Suppressor macrophage treated with lipopolysaccharide for 4 hours (primary cell): Measurements from ENCODE around the gene ITGA5.

Source experiments
- DNase-seq: peaks from one replicate; pipeline ENCODE4 v3.0.0-alpha.2; 2020

Gene ITGA5

GRCh38 chr12:54387114-54387467, 32.0 kb downstream of the ITGA5 start:
- no peak for DNase-seq

GRCh38 chr12:54386403-54387113, 32.5 kb downstream of the ITGA5 start:
- peak; percentile 33 for DNase-seq

GRCh38 chr12:54385251-54385914, 33.7 kb downstream of the ITGA5 start:
- DNase-seq = peak; percentile 89

GRCh38 chr12:54384591-54385041, 34.5 kb downstream of the ITGA5 start, which contains the start of gene ZNF385A:
TSS of gene ZNF385A (minus strand) at chr12:54384733. CDS start at chr12:54384514, 219 bp downstream.
- peak; percentile 92 for DNase-seq

GRCh38 chr12:54383041-54383609, 35.9 kb downstream of the ITGA5 start:
- DNase-seq = peak; percentile 98

- DNase-seq = no peak
Observed at GRCh38 chr12:54381136-54381535, 37.9 kb downstream of the ITGA5 start.

- DNase-seq = peak; percentile 93
Observed at GRCh38 chr12:54379398-54380201, 39.5 kb downstream of the ITGA5 start.

GRCh38 chr12:54378796-54379397, 40.2 kb downstream of the ITGA5 start:
- peak; percentile 30 for DNase-seq

- DNase-seq = no peak
Observed at GRCh38 chr12:54377797-54378515, 41.1 kb downstream of the ITGA5 start.

GRCh38 chr12:54377007-54377406, 42.1 kb downstream of the ITGA5 start:
- no peak for DNase-seq

- no peak for DNase-seq
Observed at GRCh38 chr12:54376596-54376995, 42.5 kb downstream of the ITGA5 start.

- no peak for DNase-seq
Observed at GRCh38 chr12:54375259-54375579, 43.8 kb downstream of the ITGA5 start.

- DNase-seq = no peak
Observed at GRCh38 chr12:54374562-54375258, 44.4 kb downstream of the ITGA5 start.

GRCh38 chr12:54373649-54374561, 45.2 kb downstream of the ITGA5 start:
- no peak for DNase-seq

GRCh38 chr12:54372113-54372806, 46.8 kb downstream of the ITGA5 start:
- no peak for DNase-seq

- DNase-seq = no peak
Observed at GRCh38 chr12:54371328-54372112, 47.5 kb downstream of the ITGA5 start.

- DNase-seq = peak; percentile 61
Observed at GRCh38 chr12:54370171-54370730, 48.8 kb downstream of the ITGA5 start.

- DNase-seq = no peak
Observed at GRCh38 chr12:54369597-54370131, 49.4 kb downstream of the ITGA5 start.
